Adrenal gland (tissue), 12 donors: ENCODE data around the gene ZER1. TPM values are rescaled to one million over a fixed set of nuclear protein-coding genes. Genes with fewer than 3 reads are reported as not detected.

Source experiments
- DNase-seq, 7 donors: peaks; one replicate each; pipeline ENCODE4 v3.0.0-alpha.2; 2019 to 2020
- H3K27ac ChIP-seq, 5 donors: fragments of 200-600 bp; sonication (generic) in 4 of 5; 1 replicate in 3 of 5; 2 replicates in 2 of 5; pipeline versions ENCODE4 v1.5.1 to v1.8.0; 2016 to 2020; ENCODE audit warnings: mild to moderate bottlenecking in 1 of 5
- H3K27me3 ChIP-seq: fragments of 200-600 bp; 2 replicates; pipeline ENCODE4 v1.8.0; 2021
- H3K36me3 ChIP-seq, 2 donors: fragments of 200-600 bp; replicated peaks in 1 of 2; 1 replicate in 1 of 2; 2 replicates in 1 of 2; pipeline versions ENCODE4 v1.5.1 to v1.8.0; 2018 to 2022
- H3K4me1 ChIP-seq, 2 donors: fragments of 200-600 bp; replicated peaks in 1 of 2; 1 replicate in 1 of 2; 2 replicates in 1 of 2; pipeline versions ENCODE4 v1.5.1 to v1.8.0; 2018 to 2021
- H3K4me3 ChIP-seq, 4 donors: fragments of 200-600 bp; sonication (generic) in 3 of 4; one replicate each; pipeline ENCODE4 v1.5.1; 2016 to 2018
- H3K9me3 ChIP-seq, 3 donors: fragments of 200-600 bp; sonication (generic) in 1 of 3; replicated peaks in 1 of 3; 1 replicate in 2 of 3; 2 replicates in 1 of 3; pipeline versions ENCODE4 v1.5.1 to v1.8.0; 2016 to 2021
- CTCF ChIP-seq, 6 experiments: fragments of 450-650 bp in 4 of 6; fragments of 200-600 bp in 2 of 6; sonication (generic) in 1 of 6; IDR thresholded peaks; 1 replicate in 5 of 6; 2 replicates in 1 of 6; pipeline versions ENCODE4 v1.5.1 to v1.8.0; 2016 to 2021; ENCODE audit warnings: antibody characterized with exemption in 6 of 6, mild to moderate bottlenecking in 2 of 6, moderate library complexity in 1 of 6
- POLR2A ChIP-seq, 2 donors: fragments of 450-650 bp; IDR thresholded peaks; one replicate each; pipeline ENCODE4 v1.6.1; 2017; ENCODE audit warnings: antibody characterized with exemption in 2 of 2, mild to moderate bottlenecking in 2 of 2, moderate library complexity in 1 of 2
- WGBS, 4 donors: extraction: QIAGEN DNeasy Blood & Tissue Kit in 2 of 4; methylation state at CpG; one replicate each; pipeline versions ENCODE4 v1.1.5 to v1.1.7; 2013 to 2017; 5-methylcytosine and 5-hydroxymethylcytosine counted together
- intact Hi-C, 2 donors: fragments of 100-400 bp; cut with DNase I; formaldehyde crosslinking; loops; one replicate each; pipeline versions ENCODE4 v1.14.1 to v1.15.0; 2022 to 2023
- polyA plus RNA-seq, 3 donors: library from polyadenylated mRNA; stranded (reverse); fragments of 200-250 nt in 2 of 3; fragments of 350-450 nt in 1 of 3; fragmentation: Illumina TruSeq in 1 of 3; extraction: RNeasy Lipid Tissue Mini Kit (QIAGEN cat#74804) in 1 of 3; gene quantifications; one replicate each; pipeline ENCODE4 v1.2.3, GENCODE V29; 2013 to 2014
- total RNA-seq, 9 donors: library from RNA; depleted of rRNA in 4 of 9; stranded (reverse); fragments of >200 nt in 4 of 9; fragments of 120-200 nt in 1 of 9; fragmentation: NEBNext Ultra II Directional in 1 of 9; extraction: Animal tissue kit (Norgen Biotek cat#: 25700) in 1 of 9; gene quantifications; one replicate each; pipeline versions ENCODE4 v1.1.0 to v1.2.4, GENCODE V29; 2013 to 2023
- donor health status: healthy with polysubstance abuse.
- donor health status: Bipolar disorder and iron deficiency.
- donor health status: DM: yes; HTN: yes; CAD: no.
- donor health status: DM: no; HTN: no; CAD: no.
- donor health status: DM: no; HTN: no; CAD: no.
- donor health status: DM: yes; HTN: yes; CAD: no.

ZER1 gene
- total and polyA plus RNA-seq, 12 donors, result 17.0 to 131 (median 53.4) TPM

DNA sequence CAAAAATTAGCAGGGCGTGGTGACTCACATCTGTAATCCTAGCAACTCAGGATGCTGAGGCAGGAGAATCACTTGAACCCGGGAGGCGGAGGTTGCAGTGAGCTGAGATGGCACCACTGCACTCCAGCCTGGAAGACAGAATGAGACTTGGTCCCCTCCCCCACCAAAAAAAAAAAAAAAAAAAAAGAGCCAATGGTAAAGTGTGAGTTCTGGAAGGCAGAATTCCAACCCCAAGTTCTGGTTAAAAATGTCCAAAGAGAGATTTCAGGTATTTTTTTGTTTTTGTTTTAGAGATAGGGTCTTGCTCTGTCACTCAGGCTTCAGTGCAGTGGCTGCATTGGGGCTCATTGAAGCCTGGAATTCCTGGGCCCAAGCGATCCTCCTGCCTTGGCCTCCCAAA lies 84.3 kb downstream of the ZER1 start:
- Histone ChIP-seq H3K36me3 (peaks cover 0 to 11% of the 10 kb centered on the region in 2 donors), H3K4me1 (peaks cover 26 to 28% of the 10 kb centered on the region in 2 donors), H3K27me3 (no peaks in the 10 kb centered on the region), H3K4me3 (no peak overlapping the region), H3K9me3 (no peaks in the 10 kb centered on the region), H3K27ac (peak overlapping the region in 2 of 5 donors; percentile 95 to 100)
- DNase-seq, result no peak
- 93 to 95% (median 94%) methylated on average over 4 of the region's 4 CpGs for WGBS, 4 donors
- intact Hi-C loops, result no loop called here
- TF ChIP-seq POLR2A (IDR thresholded peaks at IDR 0.05), result no peak
- TF ChIP-seq CTCF (IDR thresholded peaks at IDR 0.05), result no peak

DNA sequence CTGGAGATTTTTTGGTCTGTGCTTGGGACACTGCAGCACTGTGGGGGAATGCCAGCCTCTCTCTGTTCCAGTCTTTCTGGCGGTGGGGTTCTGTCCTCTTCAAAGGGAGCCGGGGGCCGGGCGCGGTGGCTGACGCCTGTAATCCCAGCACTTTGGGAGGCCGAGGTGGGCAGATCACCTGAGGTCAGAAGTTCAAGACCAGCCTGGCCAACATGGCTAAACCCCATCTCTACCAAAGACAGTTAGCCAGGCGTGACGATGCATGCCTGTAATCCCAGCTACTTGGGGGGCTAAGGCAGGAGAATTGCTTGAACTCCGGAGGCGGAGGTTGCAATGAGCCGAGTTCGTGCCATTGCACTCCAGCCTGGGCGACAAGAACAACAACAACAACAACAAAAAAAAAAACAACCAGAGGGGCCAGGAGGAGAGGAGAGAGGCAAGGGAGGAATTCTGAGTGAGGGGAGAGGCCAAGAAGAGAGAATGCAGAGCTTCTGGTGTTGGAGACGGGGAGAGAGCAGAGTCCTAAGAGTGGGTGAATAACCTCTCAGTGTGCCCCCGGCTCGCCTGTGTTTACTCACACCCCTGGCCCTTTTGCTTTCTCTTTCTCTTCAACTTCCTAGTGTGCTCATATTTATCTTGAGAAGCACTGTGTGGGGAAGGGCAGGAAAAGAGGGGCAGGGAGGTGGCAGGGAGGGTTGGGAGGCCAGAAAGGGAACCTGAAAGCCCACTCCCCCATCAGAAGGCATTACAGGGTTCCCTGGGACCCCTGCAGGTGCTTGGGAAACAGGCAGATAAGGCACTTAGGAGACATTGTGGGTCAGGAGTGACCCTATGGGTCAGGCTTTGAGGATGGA lies 85.9 kb downstream of the ZER1 start:
- no peaks in the 10 kb centered on the region for H3K9me3 ChIP-seq
- intact Hi-C loops, result no loop called here
- H3K27me3 ChIP-seq, result no peaks in the 10 kb centered on the region
- no peak overlapping the region for H3K4me3 ChIP-seq
- 59 to 75% (median 64%) methylated on average over 17 of the region's 17 CpGs for WGBS, 4 donors
- no peaks in the 10 kb centered on the region for H3K36me3 ChIP-seq
- TF ChIP-seq CTCF (IDR thresholded peaks at IDR 0.05) (no peak), POLR2A (IDR thresholded peaks at IDR 0.05) (no peak)
- H3K4me1 ChIP-seq, result peaks cover 17 to 23% of the 10 kb centered on the region in 2 donors
- DNase-seq, result no peak
- H3K27ac ChIP-seq, result peak overlapping the region in 3 of 5 donors; percentile 57 to 89 (median 73)

GRCh38 chr9:128684325-128685199 lies 87.2 kb downstream of the ZER1 start:
- WGBS, 4 donors, result 26 to 39% (median 35%) methylated on average over 14 to 15 of the region's 15 CpGs
- intact Hi-C loops, result no loop called here
- peak overlapping the region in 2 of 4 donors; percentile 50 to 72 for H3K4me3 ChIP-seq
- peak overlapping the region; percentile 15 to 89 (median 73) for H3K27ac ChIP-seq
- no peaks in the 10 kb centered on the region for H3K9me3 ChIP-seq
- peaks cover 9 to 17% of the 10 kb centered on the region in 2 donors for H3K4me1 ChIP-seq
- DNase-seq, result peak; percentile 56 to 86 (median 76)
- H3K27me3 ChIP-seq, result no peaks in the 10 kb centered on the region
- peak in 1 of 2 donors; percentile 67 for TF ChIP-seq POLR2A (IDR thresholded peaks at IDR 0.05)
- TF ChIP-seq CTCF (IDR thresholded peaks at IDR 0.05), result no peak
- no peaks in the 10 kb centered on the region for H3K36me3 ChIP-seq

GRCh38 chr9:128684065-128684324 lies 87.7 kb downstream of the ZER1 start:
- Histone ChIP-seq H3K27ac (peak overlapping the region in 4 of 5 donors; percentile 57 to 89 (median 75)), H3K36me3 (no peaks in the 10 kb centered on the region), H3K27me3 (no peaks in the 10 kb centered on the region), H3K9me3 (no peaks in the 10 kb centered on the region), H3K4me1 (peaks cover 9 to 17% of the 10 kb centered on the region in 2 donors), H3K4me3 (peak overlapping the region in 2 of 4 donors; percentile 50 to 72)
- TF ChIP-seq CTCF (IDR thresholded peaks at IDR 0.05), result no peak
- no peak for TF ChIP-seq POLR2A (IDR thresholded peaks at IDR 0.05)
- DNase-seq, result no peak
- intact Hi-C loops, result no loop called here
- WGBS, 4 donors, result 16 to 50% (median 26%) methylated on average over 3 of the region's 3 CpGs
